Stimulated activated CD8-positive, alpha-beta memory T cell treated with anti-CD3 and anti-CD28 coated beads, Interleukin-2, amount 100 ng/mL, for 1 hour (primary cell): Measurements from ENCODE around the gene CD200R1L.

ENCODE experiments used
- DNase-seq, 2 donors: peaks; one replicate each; pipeline ENCODE4 v3.0.0-alpha.2; 2020; ENCODE audit warnings: low read depth in 2 of 2

Gene CD200R1L

GRCh38 chr3:112822064-112823055 lies 24.3 kb downstream of the CD200R1L start:
- DNase-seq, result no peak

DNA sequence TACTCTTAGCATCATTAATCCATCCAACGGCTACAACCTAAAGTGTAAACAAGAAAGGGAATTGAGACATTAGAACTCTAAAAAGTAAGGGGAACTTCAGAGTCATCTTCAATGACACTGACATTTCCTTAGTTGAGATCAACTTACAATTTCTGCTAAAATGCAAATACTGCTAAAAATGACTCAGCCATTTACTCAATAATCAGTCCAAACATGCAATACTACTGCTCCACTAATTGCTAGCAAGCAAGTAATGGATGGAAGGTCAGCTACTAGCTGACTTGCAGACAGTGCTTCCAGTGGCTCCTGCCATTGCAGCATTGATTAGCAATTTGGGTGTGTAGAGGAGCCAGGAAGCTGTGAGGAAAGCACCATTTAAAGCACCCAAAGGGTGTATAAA lies 28.4 kb downstream of the CD200R1L start:
- DNase-seq, result no peak

- DNase-seq, result no peak
These were observed 28.9 kb downstream of the CD200R1L start for GRCh38 chr3:112817797-112818196.

DNA sequence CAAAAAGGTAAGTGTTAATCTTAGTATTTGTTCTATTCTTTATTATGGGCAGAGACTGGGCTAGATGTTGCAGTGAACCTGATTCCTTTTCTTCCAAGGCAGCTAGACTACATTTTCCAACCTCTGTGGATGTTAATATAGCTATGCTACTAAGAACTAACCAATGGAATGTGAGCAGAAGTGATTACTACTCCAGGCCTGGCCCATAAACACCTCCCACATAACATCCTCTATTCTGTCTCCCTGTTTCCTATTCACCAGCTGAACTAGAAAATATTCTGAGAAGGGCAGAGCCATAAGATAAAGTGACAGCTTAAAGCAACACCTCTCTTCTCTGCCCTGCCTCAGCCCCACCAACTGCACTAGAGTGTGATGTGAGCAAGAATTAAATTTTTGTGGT lies 29.4 kb downstream of the CD200R1L start:
- no peak for DNase-seq

- no peak for DNase-seq
These were observed 30.7 kb downstream of the CD200R1L start for GRCh38 chr3:112815981-112816380.

GRCh38 chr3:112814266-112814665 lies 32.4 kb downstream of the CD200R1L start:
- DNase-seq, result no peak

DNA sequence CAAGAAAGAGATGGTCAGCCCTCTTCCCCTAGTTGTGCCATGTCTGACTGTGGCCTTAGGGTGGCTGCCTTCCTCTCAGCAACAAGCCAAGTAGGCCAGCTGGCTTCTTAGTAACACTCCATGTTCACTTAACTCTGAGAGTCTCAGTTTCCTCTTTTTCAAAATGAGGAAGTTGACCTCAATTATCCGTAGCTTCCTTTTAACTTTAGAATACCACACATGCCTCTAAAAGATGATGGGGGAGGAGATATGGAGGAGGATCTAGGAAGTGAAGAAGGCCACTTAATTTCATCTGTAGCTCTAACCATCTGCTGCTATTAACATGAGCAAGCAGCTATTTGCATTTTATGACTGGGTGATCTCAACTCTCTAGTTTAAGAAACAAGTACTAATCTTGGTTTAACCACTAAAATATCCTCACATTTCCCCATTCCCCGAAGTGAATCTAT lies 32.9 kb downstream of the CD200R1L start:
- no peak for DNase-seq

- DNase-seq, result no peak
These were observed 33.6 kb downstream of the CD200R1L start for GRCh38 chr3:112813016-112813415.

GRCh38 chr3:112811917-112812660 lies 34.6 kb downstream of the CD200R1L start:
- no peak for DNase-seq

GRCh38 chr3:112811131-112811884 lies 35.4 kb downstream of the CD200R1L start:
- no peak for DNase-seq

- DNase-seq, result no peak
These were observed 36.1 kb downstream of the CD200R1L start for GRCh38 chr3:112810561-112810960.

GRCh38 chr3:112808136-112808535 lies 38.5 kb downstream of the CD200R1L start:
- DNase-seq, result no peak

GRCh38 chr3:112807685-112808084 lies 39.0 kb downstream of the CD200R1L start:
- no peak for DNase-seq

- no peak for DNase-seq
These were observed 39.8 kb downstream of the CD200R1L start for GRCh38 chr3:112806903-112807302.

DNA sequence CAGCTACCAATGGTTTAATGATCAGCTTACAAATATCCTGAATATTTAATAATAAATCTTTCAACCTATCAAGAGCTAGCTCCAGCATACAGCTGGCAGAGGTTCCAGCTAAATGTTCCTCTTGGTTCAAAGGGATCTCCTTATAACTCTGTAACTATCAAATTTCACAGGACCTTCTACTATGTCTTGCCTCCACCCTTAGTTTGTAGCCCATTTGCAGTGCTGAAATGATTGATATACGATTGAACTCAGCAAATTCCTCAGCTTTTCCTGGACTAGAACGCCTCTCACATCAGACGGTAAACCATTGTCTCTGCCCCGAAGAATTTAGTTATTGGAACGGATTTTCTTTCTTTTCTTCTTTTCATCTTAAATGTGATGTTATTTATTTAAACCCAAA lies 41.5 kb downstream of the CD200R1L start:
- DNase-seq, result no peak

DNA sequence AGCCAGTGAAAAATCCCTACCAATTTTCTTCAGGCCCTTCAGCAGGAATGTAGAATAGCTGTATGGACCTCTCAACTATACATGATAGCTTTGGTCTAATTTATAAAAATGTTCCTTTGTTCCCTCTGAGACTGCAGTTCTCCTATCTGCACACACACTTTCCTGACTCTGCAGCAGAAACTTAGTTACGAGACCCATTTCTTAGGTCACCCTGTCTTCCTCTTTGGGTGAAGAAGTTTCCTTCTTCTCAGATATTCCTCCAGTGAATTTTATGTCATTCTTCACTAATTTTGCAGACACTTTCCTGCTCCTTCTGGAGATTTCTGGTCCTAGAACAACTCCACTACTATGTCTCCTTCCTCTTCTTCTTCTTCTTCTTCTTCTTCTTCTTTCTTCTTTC lies 42.6 kb downstream of the CD200R1L start:
- DNase-seq, result no peak

DNA sequence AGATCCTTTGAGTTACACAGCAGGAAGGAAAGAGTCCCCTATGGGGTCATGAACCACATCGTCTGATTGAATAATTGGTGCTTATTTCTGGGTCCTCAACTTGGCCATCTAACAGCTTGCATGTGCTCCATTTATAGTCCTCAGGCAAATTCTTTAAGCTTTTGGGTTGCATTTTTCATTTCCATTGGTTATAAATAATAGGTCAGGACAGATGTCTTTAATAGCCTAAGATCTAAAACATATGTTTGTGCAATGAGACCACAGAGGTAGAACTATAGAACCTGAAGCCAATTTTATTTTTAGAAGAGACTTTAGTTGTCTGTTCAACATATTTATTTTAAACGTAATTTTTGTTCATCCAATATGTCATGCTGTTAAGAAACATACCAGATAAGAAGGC lies 43.2 kb downstream of the CD200R1L start:
- DNase-seq, result no peak

- no peak for DNase-seq
These were observed 44.3 kb downstream of the CD200R1L start for GRCh38 chr3:112802338-112802737.

GRCh38 chr3:112799946-112800345 lies 46.7 kb downstream of the CD200R1L start:
- DNase-seq, result no peak

- no peak for DNase-seq
These were observed 52.0 kb downstream of the CD200R1L start for GRCh38 chr3:112794622-112795172.

- DNase-seq, result no peak
These were observed 53.2 kb downstream of the CD200R1L start for GRCh38 chr3:112793326-112794081.
